HepG2 (cell line): ENCODE results near the gene PHF10. TPM values are rescaled to one million over a fixed set of nuclear protein-coding genes. Genes with fewer than 3 reads are reported as not detected.
A peak's percentile ranks its signal among the peaks of the same experiment; 100 is the strongest.

ENCODE experiments used
- ARID3A ChIP-seq: IDR thresholded peaks from 2 replicates; pipeline ENCODE4 v1.6.1; 2012; ENCODE audit warnings: low read depth, low read length, improper control_type of control experiment
- ATF1 ChIP-seq: IDR thresholded peaks from 2 replicates; pipeline ENCODE4 v1.6.1; 2016; ENCODE audit warnings: mild to moderate bottlenecking, control low read depth
- CEBPB ChIP-seq: IDR thresholded peaks from 2 replicates; pipeline ENCODE4 v1.6.1; 2011; ENCODE audit warnings: low read depth, low read length, improper control_type of control experiment, borderline replicate concordance
- CERS6 ChIP-seq: sonication (generic); formaldehyde crosslinking; IDR thresholded peaks from 2 replicates; pipeline ENCODE4 v1.5.0; 2020; ENCODE audit warnings: missing genetic modification reagents
- FOXK1 ChIP-seq: sonication (generic); formaldehyde crosslinking; IDR thresholded peaks from 2 replicates; pipeline ENCODE4 v1.4.0; 2020; ENCODE audit warnings: low read depth, missing genetic modification reagents, borderline replicate concordance
- GFI1 ChIP-seq: sonication (generic); formaldehyde crosslinking; IDR thresholded peaks from 2 replicates; pipeline ENCODE4 v1.5.0; 2020; ENCODE audit warnings: missing genetic modification reagents, mild to moderate bottlenecking, borderline replicate concordance
- HCFC1 ChIP-seq: fragments of 150-350 bp; IDR thresholded peaks from 2 replicates; pipeline ENCODE4 v1.6.1; 2014; ENCODE audit warnings: low read depth, low read length
- HMG20B ChIP-seq: conservative IDR thresholded peaks from 2 replicates; pipeline ENCODE4 v1.6.1; 2016; ENCODE audit warnings: missing genetic modification reagents, missing compliant biosample characterization
- KLF12 ChIP-seq: sonication (generic); formaldehyde crosslinking; IDR thresholded peaks from 2 replicates; pipeline ENCODE4 v1.4.0; 2020; ENCODE audit warnings: missing genetic modification reagents, borderline replicate concordance
- MBNL3 ChIP-seq: fragments of 250-450 bp; sonication (Bioruptor Pico); conservative IDR thresholded peaks from 2 replicates; pipeline ENCODE4 v1.8.0; 2022; ENCODE audit warnings: mild to moderate bottlenecking, inconsistent platforms
- MEIS1 ChIP-seq: sonication (generic); formaldehyde crosslinking; IDR thresholded peaks from 2 replicates; pipeline ENCODE4 v1.9.0; 2021; ENCODE audit warnings: mild to moderate bottlenecking, missing genetic modification reagents, moderate library complexity, borderline replicate concordance
- SRSF4 ChIP-seq: fragments of 200-400 bp; formaldehyde crosslinking; IDR thresholded peaks from one replicate; pipeline ENCODE4 v1.6.1; 2018; ENCODE audit warnings: mild to moderate bottlenecking, low read depth, low read length, moderate library complexity; ENCODE audit not compliant: poor library complexity, severe bottlenecking
- TOE1 ChIP-seq: sonication (generic); formaldehyde crosslinking; IDR thresholded peaks from 2 replicates; pipeline ENCODE4 v1.4.0; 2020; ENCODE audit warnings: mild to moderate bottlenecking, missing genetic modification reagents
- ZBTB21 ChIP-seq: sonication (generic); formaldehyde crosslinking; IDR thresholded peaks from 2 replicates; pipeline ENCODE4 v1.4.0; 2020; ENCODE audit warnings: missing genetic modification reagents
- ZBTB43 ChIP-seq: sonication (generic); formaldehyde crosslinking; conservative IDR thresholded peaks from 2 replicates; pipeline ENCODE4 v1.4.0; 2020; ENCODE audit warnings: missing genetic modification reagents
- ZHX1 ChIP-seq: sonication (generic); formaldehyde crosslinking; IDR thresholded peaks from 2 replicates; pipeline ENCODE4 v1.8.1; 2022; ENCODE audit warnings: low read depth, mild to moderate bottlenecking, missing genetic modification reagents
- ZKSCAN5 ChIP-seq: sonication (generic); formaldehyde crosslinking; IDR thresholded peaks from 2 replicates; pipeline ENCODE4 v1.5.1; 2020; ENCODE audit warnings: mild to moderate bottlenecking, missing genetic modification reagents
- ZMAT5 ChIP-seq: sonication (generic); formaldehyde crosslinking; IDR thresholded peaks from 2 replicates; pipeline ENCODE4 v1.5.0; 2020; ENCODE audit warnings: mild to moderate bottlenecking, low read depth, missing genetic modification reagents, borderline replicate concordance
- ZNF3 ChIP-seq: IDR thresholded peaks from 2 replicates; pipeline ENCODE4 v1.7.0; 2017; ENCODE audit warnings: inconsistent platforms
- ZNF501 ChIP-seq: sonication (generic); formaldehyde crosslinking; IDR thresholded peaks from 2 replicates; pipeline ENCODE4 v1.5.1; 2020; ENCODE audit warnings: mild to moderate bottlenecking, moderate library complexity, missing genetic modification reagents
- ZNF562 ChIP-seq: sonication (generic); formaldehyde crosslinking; IDR thresholded peaks from 2 replicates; pipeline ENCODE4 v1.8.0; 2022; ENCODE audit warnings: missing genetic modification reagents, borderline replicate concordance
- ZNF7 ChIP-seq: IDR thresholded peaks from 2 replicates; pipeline ENCODE4 v1.6.1; 2016; ENCODE audit warnings: missing biosample characterization, missing genetic modification reagents
- polyA plus RNA-seq, 8 experiments: library from polyadenylated mRNA; depleted of rRNA in 3 of 8; stranded (reverse) in 7 of 8; unstranded in 1 of 8; fragments of >200 nt; fragmentation: Illumina TruSeq in 4 of 8; extraction: Trizol in 4 of 8; gene quantifications; 2 replicates each; pipeline versions ENCODE4 v1.2.1 to v1.2.3, GENCODE V29; 2011 to 2016; ENCODE audit warnings: low read depth in 4 of 8, missing spikeins in 1 of 8, mixed read lengths in 1 of 8; ENCODE audit not compliant: insufficient read depth in 1 of 8
- total RNA-seq, 5 experiments: library from RNA; depleted of rRNA; stranded (reverse); fragments of >200 nt; fragmentation: Illumina TruSeq; extraction: Trizol; gene quantifications; 2 replicates each; pipeline ENCODE4 v1.2.3, GENCODE V29; 2016; ENCODE audit warnings: low read depth in 1 of 5

PHF10 gene
- total and polyA plus RNA-seq, 2 of the 13 experiments (the other 11 are each of a cell fraction or from before 2014, with no cell fraction given) = 42.1 to 84.1 TPM

- TF ChIP-seq ZHX1 (CRISPR knock-in tag) (peak; percentile 97), ZKSCAN5 (CRISPR knock-in tag) (no peak), HCFC1 (peak; percentile 86), ZBTB43 (CRISPR knock-in tag) (peak; percentile 93), HMG20B (CRISPR knock-in tag) (peak; percentile 29; the same call in 1 of the 2 replicates), FOXK1 (CRISPR knock-in tag) (peak; percentile 90), CERS6 (CRISPR knock-in tag) (peak; percentile 79; the same call in 1 of the 2 replicates), ZNF562 (CRISPR knock-in tag) (no peak), KLF12 (CRISPR knock-in tag) (peak; percentile 96), CEBPB (no peak), ZNF7 (CRISPR knock-in tag) (no peak; the same call in 1 of the 2 replicates), ZNF3 (no peak), SRSF4 (no peak), ZMAT5 (CRISPR knock-in tag) (no peak), ARID3A (peak; percentile 26; the same call in 1 of the 2 replicates), ZBTB21 (CRISPR knock-in tag) (no peak), TOE1 (CRISPR knock-in tag) (peak; percentile 82; the same call in 1 of the 2 replicates), ATF1 (CRISPR knock-in tag) (peak; percentile 98), ZNF501 (CRISPR knock-in tag) (peak; percentile 94), MBNL3 (CRISPR knock-in tag) (no peak), GFI1 (CRISPR knock-in tag) (peak; percentile 92), MEIS1 (CRISPR knock-in tag) (peak; percentile 90; the same call in 1 of the 2 replicates)
These were observed 27.2 kb upstream of the PHF10 start, which contains the start of the genes DYNLT2 and ERMARD (continued) for GRCh38 chr6:169751242-169752073.
